HepG2 (cell line): ENCODE data around the gene MEGF6. TPM values are rescaled to one million over a fixed set of nuclear protein-coding genes. Genes with fewer than 3 reads are reported as not detected.

Experiments used
- ATAC-seq: fragments of 200-7000 bp; cut with Tn5 transposase; 3 replicates; pipeline ENCODE4 v1.9.1; 2020; ENCODE audit warnings: mild to moderate bottlenecking, moderate library complexity
- BruUV-seq: library from RNA; stranded (reverse); fragments of 400-500 nt; replicated peaks from 2 replicates; lab custom pipeline; 2021; lab: Mats Ljungman, UMichigan
- CTCF ChIA-PET: fragments of 300-600 bp; formaldehyde crosslinking; extraction: SDS; loops from one replicate; lab custom pipeline; 2021; ENCODE audit warnings: low total read pairs, inconsistent platforms, low intra/inter-chr PET ratio; lab: Yijun Ruan, JAX
- POLR2A ChIA-PET: fragments of 350-600 bp; sonication (Branson Sonifier 250); formaldehyde crosslinking; loops from one replicate; lab custom pipeline; 2020; ENCODE audit warnings: antibody characterized with exemption, inconsistent platforms; lab: Yijun Ruan, JAX
- DNase-seq: peaks from one replicate; pipeline ENCODE4 v3.0.0-alpha.2; 2015; ENCODE audit warnings: low spot score
- FAIRE-seq: peaks from 3 replicates; lab custom pipeline; 2011; peaks lifted over from hg19 to GRCh38; lab: Jason Lieb, UNC
- H2AFZ ChIP-seq: one replicate; pipeline ENCODE4 v1.6.1; 2011; ENCODE audit warnings: low read length, inconsistent platforms
- H3K27ac ChIP-seq: fragments of 300-600 bp; 3 replicates; pipeline ENCODE4 v1.8.0; 2011; ENCODE audit warnings: mixed run types, mild to moderate bottlenecking, mixed read lengths, low read length, inconsistent platforms; ENCODE audit not compliant: insufficient read depth; ENCODE audit errors: extremely low read length
- H3K27me3 ChIP-seq, 2 experiments: fragments of 200-600 bp in 1 of 2; 2 replicates in 1 of 2; 3 replicates in 1 of 2; pipeline versions ENCODE4 v1.6.0 to v1.8.0; 2011; ENCODE audit warnings: low read length in 2 of 2, mild to moderate bottlenecking in 2 of 2, moderate library complexity in 2 of 2, inconsistent platforms in 1 of 2; ENCODE audit not compliant: insufficient read depth in 2 of 2, control insufficient read depth in 1 of 2
- H3K36me3 ChIP-seq, 2 experiments: fragments of 200-600 bp in 1 of 2; replicated peaks in 1 of 2; 2 replicates in 1 of 2; 3 replicates in 1 of 2; pipeline versions ENCODE4 v1.5.1 to v1.8.0; 2011; ENCODE audit warnings: low read length in 2 of 2, inconsistent platforms in 1 of 2; ENCODE audit not compliant: insufficient read depth in 2 of 2, control insufficient read depth in 1 of 2
- H3K4me1 ChIP-seq: 2 replicates; pipeline ENCODE4 v1.5.1; 2012; ENCODE audit warnings: low read length, inconsistent platforms; ENCODE audit not compliant: insufficient read depth
- H3K4me2 ChIP-seq: 2 replicates; pipeline ENCODE4 v1.6.0; 2011; ENCODE audit warnings: low read depth, low read length, inconsistent platforms
- H3K4me3 ChIP-seq, 3 experiments: fragments of 200-600 bp in 1 of 3; sonication (generic), shearing (Covaris generic) in 1 of 3; replicated peaks in 1 of 3; 2 replicates each; pipeline ENCODE4 v1.5.1; 2011 to 2016; ENCODE audit warnings: low read length in 3 of 3, inconsistent platforms in 2 of 3, low read depth in 2 of 3, mild to moderate bottlenecking in 2 of 3, control low read depth in 1 of 3, mixed read lengths in 1 of 3; ENCODE audit not compliant: insufficient read depth in 1 of 3
- H3K79me2 ChIP-seq: one replicate; pipeline ENCODE4 v1.6.1; 2011; ENCODE audit warnings: low read length, inconsistent platforms; ENCODE audit not compliant: insufficient read depth
- H3K9ac ChIP-seq: 2 replicates; pipeline ENCODE4 v1.6.0; 2011; ENCODE audit warnings: mild to moderate bottlenecking, low read depth, low read length, inconsistent platforms; ENCODE audit not compliant: insufficient read depth
- H3K9me3 ChIP-seq: 2 replicates; pipeline ENCODE4 v1.5.1; 2012; ENCODE audit warnings: mild to moderate bottlenecking, low read length
- H4K20me1 ChIP-seq: 2 replicates; pipeline ENCODE4 v1.6.0; 2011; ENCODE audit warnings: inconsistent platforms, mild to moderate bottlenecking, low read length, moderate library complexity; ENCODE audit not compliant: insufficient read depth
- NFE2L2 ChIP-seq: fragments of 150-350 bp; IDR thresholded peaks from 2 replicates; pipeline ENCODE4 v1.6.1; 2014; ENCODE audit warnings: low read length
- NONO ChIP-seq, 2 experiments: fragments of 450-650 bp in 1 of 2; sonication (generic) in 1 of 2; formaldehyde crosslinking in 1 of 2; IDR thresholded peaks in 1 of 2; conservative IDR thresholded peaks in 1 of 2; 2 replicates each; pipeline versions ENCODE4 v1.6.1 to v1.8.0; 2017 to 2022; ENCODE audit warnings: mild to moderate bottlenecking in 1 of 2, missing genetic modification reagents in 1 of 2, moderate library complexity in 1 of 2
- SALL1 ChIP-seq: sonication (generic); formaldehyde crosslinking; IDR thresholded peaks from 2 replicates; pipeline ENCODE4 v1.8.0; 2022; ENCODE audit warnings: mild to moderate bottlenecking, missing genetic modification reagents
- TEAD3 ChIP-seq: optimal IDR thresholded peaks from 2 replicates; pipeline ENCODE3; 2016; ENCODE audit warnings: borderline replicate concordance
- ZFP90 ChIP-seq: sonication (generic); formaldehyde crosslinking; IDR thresholded peaks from 2 replicates; pipeline ENCODE4 v1.8.0; 2022; ENCODE audit warnings: missing genetic modification reagents, mild to moderate bottlenecking, inconsistent platforms, borderline replicate concordance
- ZNF124 ChIP-seq: sonication (generic); formaldehyde crosslinking; IDR thresholded peaks from 2 replicates; pipeline ENCODE4 v1.4.0; 2020; ENCODE audit warnings: missing genetic modification reagents
- ZNF234 ChIP-seq: sonication (generic); formaldehyde crosslinking; conservative IDR thresholded peaks from 2 replicates; pipeline ENCODE4 v1.5.1; 2020; ENCODE audit warnings: mild to moderate bottlenecking, missing genetic modification reagents
- WGBS: methylation state at CpG from one replicate; pipeline ENCODE4 v1.1.6; 2017; ENCODE audit warnings: low lambda C conversion rate; 5-methylcytosine and 5-hydroxymethylcytosine counted together
- in situ Hi-C: cut with HindIII; loops from 2 replicates; pipeline ENCODE4 v1.10.0; 2017; ENCODE audit warnings: low pct_unique_long_range_greater_than_20kb; ENCODE audit not compliant: extremely low pct_ligation_motif_present
- intact Hi-C: fragments of 100-400 bp; cut with micrococcal nuclease; formaldehyde crosslinking; loops from one replicate; pipeline ENCODE4 v1.10.0; 2022; ENCODE audit not compliant: unreplicated experiment
- polyA plus RNA-seq, 8 experiments: library from polyadenylated mRNA; depleted of rRNA in 3 of 8; stranded (reverse) in 7 of 8; unstranded in 1 of 8; fragments of >200 nt; fragmentation: Illumina TruSeq in 4 of 8; extraction: Trizol in 4 of 8; gene quantifications; 2 replicates each; pipeline versions ENCODE4 v1.2.1 to v1.2.3, GENCODE V29; 2011 to 2016; ENCODE audit warnings: low read depth in 4 of 8, missing spikeins in 1 of 8, mixed read lengths in 1 of 8; ENCODE audit not compliant: insufficient read depth in 1 of 8
- total RNA-seq, 5 experiments: library from RNA; depleted of rRNA; stranded (reverse); fragments of >200 nt; fragmentation: Illumina TruSeq; extraction: Trizol; gene quantifications; 2 replicates each; pipeline ENCODE4 v1.2.3, GENCODE V29; 2016; ENCODE audit warnings: low read depth in 1 of 5
- TF ChIP-seq, protein P1 (sequence below): sonication (generic); formaldehyde crosslinking; IDR thresholded peaks from 2 replicates; pipeline ENCODE4 v1.8.0; 2022; ENCODE audit warnings: missing genetic modification reagents, mild to moderate bottlenecking, moderate library complexity, borderline replicate concordance
- TF ChIP-seq, protein P2 (sequence below): sonication (generic); formaldehyde crosslinking; IDR thresholded peaks from 2 replicates; pipeline ENCODE4 v1.4.0; 2020; ENCODE audit warnings: missing genetic modification reagents
- TF ChIP-seq, protein P3 (sequence below): sonication (generic); formaldehyde crosslinking; IDR thresholded peaks from 2 replicates; pipeline ENCODE4 v1.4.0; 2020; ENCODE audit warnings: missing genetic modification reagents

Gene MEGF6
- total and polyA plus RNA-seq, 2 of the 13 experiments (the other 11 are each of a cell fraction or from before 2014, with no cell fraction given): 1.9 TPM

DNA sequence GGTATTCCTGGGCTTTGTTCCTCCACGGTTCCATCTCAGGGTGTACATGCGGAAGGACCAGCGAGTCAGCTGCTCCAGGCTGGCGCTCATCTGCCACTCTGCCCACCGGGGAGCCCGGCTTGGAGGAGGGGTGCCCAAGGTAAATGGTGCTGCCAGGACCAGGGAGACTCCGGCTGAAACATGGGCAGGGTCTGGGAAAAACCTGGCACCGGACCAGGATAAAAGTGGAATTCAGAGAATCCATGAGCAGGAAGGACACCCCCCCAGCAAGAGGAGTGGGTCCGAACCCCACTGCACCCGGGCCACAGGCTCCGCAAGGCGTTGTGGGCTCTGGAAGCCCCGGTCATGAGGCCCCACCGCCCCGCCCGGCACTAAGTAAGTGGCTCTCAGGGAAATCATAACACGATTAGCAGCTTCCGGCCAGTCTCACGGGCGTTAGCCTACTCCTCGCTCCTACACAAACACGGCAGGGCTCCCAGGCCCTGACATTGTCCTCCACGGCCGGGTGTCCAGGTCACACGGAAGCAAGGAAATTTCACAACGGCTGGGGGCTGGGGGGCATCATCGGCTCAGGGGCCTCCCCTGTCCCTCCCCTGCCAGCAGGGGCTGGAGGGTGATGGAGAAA is 21.1 kb downstream of the MEGF6 start:
- intact Hi-C loops: no loop called here
- DNase-seq (no peak), ATAC-seq (peak; percentile 32), FAIRE-seq (no peak)
- H3K4me2 ChIP-seq: peak overlapping the region; percentile 55
- H3K36me3 ChIP-seq: no peaks in the 10 kb centered on the region
- ChIA-PET POLR2A (no interaction called here), CTCF (interaction anchor here (1.2 kb wide), 1 partner anchor 29 kb away, joined by 3 read pairs; no protein-coding TSS in a partner anchor)
- in situ Hi-C loops: no loop called here
- 16% methylated on average over 8 of the region's 27 CpGs for WGBS
- H3K9me3 ChIP-seq: no peaks in the 10 kb centered on the region
- no peak overlapping the region for H2AFZ ChIP-seq
- BruUV-seq: no TSS peak
- H3K4me1 ChIP-seq: peaks cover 27% of the 10 kb centered on the region
- peaks cover 12 to 55% of the 10 kb centered on the region in 2 experiments for H3K27me3 ChIP-seq
- no peak overlapping the region for H3K27ac ChIP-seq
- no peak overlapping the region for H3K9ac ChIP-seq
- peak overlapping the region; percentile 16 to 28 (median 21); a peak in 3 of 6 replicates for H3K4me3 ChIP-seq
- H3K79me2 ChIP-seq: no peaks in the 10 kb centered on the region
- H4K20me1 ChIP-seq: no peaks in the 10 kb centered on the region; the same call in 1 of the 2 replicates
- TF ChIP-seq NONO (IDR thresholded peaks at IDR 0.05): no peak
- TF ChIP-seq NONO (CRISPR knock-in tag; conservative IDR thresholded peaks at IDR 0.05): peak; percentile 46; the same call in 1 of the 2 replicates
- TF ChIP-seq, protein P1, sequence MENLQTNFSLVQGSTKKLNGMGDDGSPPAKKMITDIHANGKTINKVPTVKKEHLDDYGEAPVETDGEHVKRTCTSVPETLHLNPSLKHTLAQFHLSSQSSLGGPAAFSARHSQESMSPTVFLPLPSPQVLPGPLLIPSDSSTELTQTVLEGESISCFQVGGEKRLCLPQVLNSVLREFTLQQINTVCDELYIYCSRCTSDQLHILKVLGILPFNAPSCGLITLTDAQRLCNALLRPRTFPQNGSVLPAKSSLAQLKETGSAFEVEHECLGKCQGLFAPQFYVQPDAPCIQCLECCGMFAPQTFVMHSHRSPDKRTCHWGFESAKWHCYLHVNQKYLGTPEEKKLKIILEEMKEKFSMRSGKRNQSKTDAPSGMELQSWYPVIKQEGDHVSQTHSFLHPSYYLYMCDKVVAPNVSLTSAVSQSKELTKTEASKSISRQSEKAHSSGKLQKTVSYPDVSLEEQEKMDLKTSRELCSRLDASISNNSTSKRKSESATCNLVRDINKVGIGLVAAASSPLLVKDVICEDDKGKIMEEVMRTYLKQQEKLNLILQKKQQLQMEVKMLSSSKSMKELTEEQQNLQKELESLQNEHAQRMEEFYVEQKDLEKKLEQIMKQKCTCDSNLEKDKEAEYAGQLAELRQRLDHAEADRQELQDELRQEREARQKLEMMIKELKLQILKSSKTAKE (CRISPR knock-in tag): 0 out of 2 replicates have a peak, but pooled peaks have one; percentile 33
- TF ChIP-seq, protein P2, sequence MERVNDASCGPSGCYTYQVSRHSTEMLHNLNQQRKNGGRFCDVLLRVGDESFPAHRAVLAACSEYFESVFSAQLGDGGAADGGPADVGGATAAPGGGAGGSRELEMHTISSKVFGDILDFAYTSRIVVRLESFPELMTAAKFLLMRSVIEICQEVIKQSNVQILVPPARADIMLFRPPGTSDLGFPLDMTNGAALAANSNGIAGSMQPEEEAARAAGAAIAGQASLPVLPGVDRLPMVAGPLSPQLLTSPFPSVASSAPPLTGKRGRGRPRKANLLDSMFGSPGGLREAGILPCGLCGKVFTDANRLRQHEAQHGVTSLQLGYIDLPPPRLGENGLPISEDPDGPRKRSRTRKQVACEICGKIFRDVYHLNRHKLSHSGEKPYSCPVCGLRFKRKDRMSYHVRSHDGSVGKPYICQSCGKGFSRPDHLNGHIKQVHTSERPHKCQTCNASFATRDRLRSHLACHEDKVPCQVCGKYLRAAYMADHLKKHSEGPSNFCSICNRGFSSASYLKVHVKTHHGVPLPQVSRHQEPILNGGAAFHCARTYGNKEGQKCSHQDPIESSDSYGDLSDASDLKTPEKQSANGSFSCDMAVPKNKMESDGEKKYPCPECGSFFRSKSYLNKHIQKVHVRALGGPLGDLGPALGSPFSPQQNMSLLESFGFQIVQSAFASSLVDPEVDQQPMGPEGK (CRISPR knock-in tag): peak; percentile 83
- peak; percentile 22; the same call in 1 of the 2 replicates for TF ChIP-seq SALL1 (CRISPR knock-in tag)
- TF ChIP-seq, protein P3, sequence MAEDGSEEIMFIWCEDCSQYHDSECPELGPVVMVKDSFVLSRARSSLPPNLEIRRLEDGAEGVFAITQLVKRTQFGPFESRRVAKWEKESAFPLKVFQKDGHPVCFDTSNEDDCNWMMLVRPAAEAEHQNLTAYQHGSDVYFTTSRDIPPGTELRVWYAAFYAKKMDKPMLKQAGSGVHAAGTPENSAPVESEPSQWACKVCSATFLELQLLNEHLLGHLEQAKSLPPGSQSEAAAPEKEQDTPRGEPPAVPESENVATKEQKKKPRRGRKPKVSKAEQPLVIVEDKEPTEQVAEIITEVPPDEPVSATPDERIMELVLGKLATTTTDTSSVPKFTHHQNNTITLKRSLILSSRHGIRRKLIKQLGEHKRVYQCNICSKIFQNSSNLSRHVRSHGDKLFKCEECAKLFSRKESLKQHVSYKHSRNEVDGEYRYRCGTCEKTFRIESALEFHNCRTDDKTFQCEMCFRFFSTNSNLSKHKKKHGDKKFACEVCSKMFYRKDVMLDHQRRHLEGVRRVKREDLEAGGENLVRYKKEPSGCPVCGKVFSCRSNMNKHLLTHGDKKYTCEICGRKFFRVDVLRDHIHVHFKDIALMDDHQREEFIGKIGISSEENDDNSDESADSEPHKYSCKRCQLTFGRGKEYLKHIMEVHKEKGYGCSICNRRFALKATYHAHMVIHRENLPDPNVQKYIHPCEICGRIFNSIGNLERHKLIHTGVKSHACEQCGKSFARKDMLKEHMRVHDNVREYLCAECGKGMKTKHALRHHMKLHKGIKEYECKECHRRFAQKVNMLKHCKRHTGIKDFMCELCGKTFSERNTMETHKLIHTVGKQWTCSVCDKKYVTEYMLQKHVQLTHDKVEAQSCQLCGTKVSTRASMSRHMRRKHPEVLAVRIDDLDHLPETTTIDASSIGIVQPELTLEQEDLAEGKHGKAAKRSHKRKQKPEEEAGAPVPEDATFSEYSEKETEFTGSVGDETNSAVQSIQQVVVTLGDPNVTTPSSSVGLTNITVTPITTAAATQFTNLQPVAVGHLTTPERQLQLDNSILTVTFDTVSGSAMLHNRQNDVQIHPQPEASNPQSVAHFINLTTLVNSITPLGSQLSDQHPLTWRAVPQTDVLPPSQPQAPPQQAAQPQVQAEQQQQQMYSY (CRISPR knock-in tag): peak; percentile 95
- no peak for TF ChIP-seq ZNF124
- TF ChIP-seq NFE2L2: no peak
- no peak for TF ChIP-seq ZFP90
- no peak for TF ChIP-seq TEAD3 (CRISPR knock-in tag)
- no peak for TF ChIP-seq ZNF234 (CRISPR knock-in tag)
